ENCODE data around the gene PPP2R3B.

PPP2R3B gene

DNA sequence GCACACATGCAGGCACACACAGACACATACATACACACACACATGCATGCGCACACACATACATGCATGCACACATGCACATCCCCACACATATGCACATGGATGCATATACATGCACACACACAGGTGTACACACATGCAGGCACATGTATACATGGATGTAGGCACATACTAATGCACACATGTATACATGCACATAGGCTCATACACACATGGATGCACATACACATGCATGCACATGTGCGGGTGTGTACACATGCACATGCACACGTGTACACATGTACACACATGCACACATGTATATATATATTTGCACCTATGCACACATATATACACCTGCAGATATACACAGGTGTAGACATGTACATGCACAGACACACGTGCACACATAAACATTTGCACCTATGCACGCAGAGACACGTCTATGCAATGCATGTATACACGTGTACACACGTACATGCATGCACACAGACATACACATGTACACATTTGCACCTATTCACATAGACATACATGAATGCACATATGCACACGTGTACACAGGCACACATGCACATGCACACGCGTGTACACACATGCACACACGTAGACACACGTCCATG lies 101.5 kb downstream of the PPP2R3B start:
- TF ChIP-seq EZH2phosphoT487 (IDR thresholded peaks at IDR 0.05; ENCODE audit: borderline replicate concordance, low read length) = no peak
- TF ChIP-seq, protein P1, sequence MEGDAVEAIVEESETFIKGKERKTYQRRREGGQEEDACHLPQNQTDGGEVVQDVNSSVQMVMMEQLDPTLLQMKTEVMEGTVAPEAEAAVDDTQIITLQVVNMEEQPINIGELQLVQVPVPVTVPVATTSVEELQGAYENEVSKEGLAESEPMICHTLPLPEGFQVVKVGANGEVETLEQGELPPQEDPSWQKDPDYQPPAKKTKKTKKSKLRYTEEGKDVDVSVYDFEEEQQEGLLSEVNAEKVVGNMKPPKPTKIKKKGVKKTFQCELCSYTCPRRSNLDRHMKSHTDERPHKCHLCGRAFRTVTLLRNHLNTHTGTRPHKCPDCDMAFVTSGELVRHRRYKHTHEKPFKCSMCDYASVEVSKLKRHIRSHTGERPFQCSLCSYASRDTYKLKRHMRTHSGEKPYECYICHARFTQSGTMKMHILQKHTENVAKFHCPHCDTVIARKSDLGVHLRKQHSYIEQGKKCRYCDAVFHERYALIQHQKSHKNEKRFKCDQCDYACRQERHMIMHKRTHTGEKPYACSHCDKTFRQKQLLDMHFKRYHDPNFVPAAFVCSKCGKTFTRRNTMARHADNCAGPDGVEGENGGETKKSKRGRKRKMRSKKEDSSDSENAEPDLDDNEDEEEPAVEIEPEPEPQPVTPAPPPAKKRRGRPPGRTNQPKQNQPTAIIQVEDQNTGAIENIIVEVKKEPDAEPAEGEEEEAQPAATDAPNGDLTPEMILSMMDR (IDR thresholded peaks at IDR 0.05; ENCODE audit: low read depth, low read length, poor library complexity, severe bottlenecking) = no peak
- Histone ChIP-seq H3K9me3 (ENCODE audit: control insufficient read depth, insufficient read depth, low read length) (no peaks in the 10 kb centered on the region), H3K4me3 (ENCODE audit: low read length) (no peak overlapping the region), H3F3A (ENCODE audit: control insufficient read depth, insufficient read depth) (peaks cover 24% of the 10 kb centered on the region), H3K9me2 (replicated peaks; ENCODE audit: control insufficient read depth, low read length) (no peaks in the 10 kb centered on the region), H3K79me2 (ENCODE audit: control insufficient read depth, low read length) (peaks cover 63% of the 10 kb centered on the region), H4K20me1 (ENCODE audit: control insufficient read depth, insufficient read depth, low read depth, low read length) (peaks cover 5% of the 10 kb centered on the region), H3K36me3 (ENCODE audit: control insufficient read depth, low read length) (peaks cover 70% of the 10 kb centered on the region), H3K27ac (ENCODE audit: low read depth, low read length) (no peak overlapping the region), H3K27me3 (ENCODE audit: control insufficient read depth, low read length) (no peaks in the 10 kb centered on the region), H3K4me2 (ENCODE audit: low read length) (0 out of 2 replicates have a peak overlapping the region, but pooled peaks have one; percentile 11), H3K4me1 (ENCODE audit: control insufficient read depth, low read length) (peaks cover 15% of the 10 kb centered on the region)

Measured in DOHH2 (cell line).